Astrocyte (in vitro differentiated cells and primary cell): ENCODE results near the gene VPS13C. TPM values are rescaled to one million over a fixed set of nuclear protein-coding genes. Genes with fewer than 3 reads are reported as not detected.

Source experiments
- DNase-seq: peaks from one replicate; pipeline ENCODE4 v3.0.0-alpha.2; 2010; ENCODE audit warnings: low read depth
- FAIRE-seq: peaks from 2 replicates; lab custom pipeline; 2011; peaks lifted over from hg19 to GRCh38; lab: Jason Lieb, UNC
- H2AFZ ChIP-seq: 2 replicates; pipeline ENCODE4 v1.6.0; 2012; ENCODE audit warnings: low read depth, low read length, inconsistent platforms
- H3K27ac ChIP-seq: 2 replicates; pipeline ENCODE4 v1.5.1; 2011; ENCODE audit warnings: low read depth, low read length, inconsistent platforms
- H3K27me3 ChIP-seq: 2 replicates; pipeline ENCODE4 v1.6.0; 2011; ENCODE audit warnings: low read length, inconsistent platforms; ENCODE audit not compliant: insufficient read depth
- H3K36me3 ChIP-seq: 2 replicates; pipeline ENCODE4 v1.5.1; 2011; ENCODE audit warnings: low read length, inconsistent platforms; ENCODE audit not compliant: insufficient read depth
- H3K4me1 ChIP-seq: 2 replicates; pipeline ENCODE4 v1.5.1; 2011; ENCODE audit warnings: low read length, inconsistent platforms; ENCODE audit not compliant: insufficient read depth
- H3K4me2 ChIP-seq: 2 replicates; pipeline ENCODE4 v1.6.0; 2012; ENCODE audit warnings: low read length, inconsistent platforms
- H3K4me3 ChIP-seq: 2 replicates; pipeline ENCODE4 v1.5.1; 2011; ENCODE audit warnings: low read depth, mild to moderate bottlenecking, low read length, inconsistent platforms; ENCODE audit not compliant: insufficient read depth
- H3K79me2 ChIP-seq: 2 replicates; pipeline ENCODE4 v1.6.0; 2012; ENCODE audit warnings: mild to moderate bottlenecking, low read length, inconsistent platforms; ENCODE audit not compliant: insufficient read depth
- H3K9ac ChIP-seq: 2 replicates; pipeline ENCODE4 v1.6.0; 2012; ENCODE audit warnings: mild to moderate bottlenecking, low read length, inconsistent platforms
- H3K9me3 ChIP-seq: 2 replicates; pipeline ENCODE4 v1.5.1; 2012; ENCODE audit warnings: low read depth, mild to moderate bottlenecking, low read length, inconsistent platforms; ENCODE audit not compliant: insufficient read depth
- H4K20me1 ChIP-seq: 2 replicates; pipeline ENCODE4 v1.6.0; 2012; ENCODE audit warnings: low read length, inconsistent platforms; ENCODE audit not compliant: insufficient read depth
- H3K27ac Mint-ChIP-seq: one replicate; pipeline ENCODE4 v1.8.0; 2021; ENCODE audit warnings: mild to moderate bottlenecking, mixed read lengths; ENCODE audit not compliant: unreplicated experiment
- H3K27me3 Mint-ChIP-seq: one replicate; pipeline ENCODE4 v1.8.0; 2021; ENCODE audit warnings: low read depth, mixed read lengths; ENCODE audit not compliant: unreplicated experiment
- H3K36me3 Mint-ChIP-seq: one replicate; pipeline ENCODE4 v1.8.0; 2021; ENCODE audit warnings: low read depth, mixed read lengths; ENCODE audit not compliant: unreplicated experiment
- H3K4me1 Mint-ChIP-seq: one replicate; pipeline ENCODE4 v1.8.0; 2021; ENCODE audit warnings: low read depth, mixed read lengths; ENCODE audit not compliant: unreplicated experiment
- H3K4me3 Mint-ChIP-seq: one replicate; pipeline ENCODE4 v1.8.0; 2021; ENCODE audit warnings: mild to moderate bottlenecking, moderate library complexity, mixed read lengths; ENCODE audit not compliant: unreplicated experiment
- H3K9me3 Mint-ChIP-seq: one replicate; pipeline ENCODE4 v1.8.0; 2021; ENCODE audit warnings: mild to moderate bottlenecking, mixed read lengths; ENCODE audit not compliant: unreplicated experiment
- EZH2 ChIP-seq: IDR thresholded peaks from 2 replicates; pipeline ENCODE4 v1.6.1; 2012; ENCODE audit warnings: mild to moderate bottlenecking, low read length, inconsistent platforms; ENCODE audit not compliant: insufficient read depth
- total RNA-seq: library from RNA; stranded (reverse); gene quantifications from 2 replicates; pipeline ENCODE4 v1.2.1, GENCODE V29; 2021
- TF ChIP-seq, protein P1 (sequence below): IDR thresholded peaks from 2 replicates; pipeline ENCODE4 v1.5.1; 2011; ENCODE audit warnings: low read depth, mild to moderate bottlenecking, inconsistent platforms, low read length, moderate library complexity; ENCODE audit not compliant: insufficient read depth

Gene VPS13C
- total RNA-seq, 1 donor from 2014 or later = 35.4 TPM

DNA sequence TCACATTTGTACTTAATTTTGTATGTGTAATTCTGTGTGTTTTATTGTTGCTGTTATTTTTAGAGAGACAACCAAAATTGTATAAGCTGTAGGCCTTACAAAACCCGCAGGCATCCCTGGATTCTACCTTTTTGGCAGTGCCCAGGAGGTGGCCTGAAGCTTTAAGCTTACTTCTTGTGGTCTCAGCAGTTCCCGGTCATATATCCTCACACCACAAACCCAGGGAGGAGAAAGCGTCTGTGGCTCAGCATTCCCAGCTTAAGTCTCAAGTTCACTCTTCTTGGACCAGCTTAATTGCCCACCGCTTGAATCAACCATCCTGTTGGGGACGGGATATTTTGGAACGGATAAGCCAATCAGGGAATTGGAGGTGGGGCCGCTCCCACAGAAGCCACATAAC, 43.2 kb upstream of the VPS13C start:
- no peak overlapping the region for H3K27ac ChIP-seq
- H3K4me2 ChIP-seq = no peak overlapping the region
- no peak overlapping the region for H2AFZ ChIP-seq
- no peaks in the 10 kb centered on the region for H4K20me1 ChIP-seq
- Mint-ChIP-seq H3K27me3 (no peaks in the 10 kb centered on the region), H3K36me3 (no peaks in the 10 kb centered on the region), H3K9me3 (peaks cover 2% of the 10 kb centered on the region), H3K27ac (peak overlapping the region; percentile 7), H3K4me3 (no peak overlapping the region), H3K4me1 (peaks cover 9% of the 10 kb centered on the region)
- H3K4me3 ChIP-seq = no peak overlapping the region
- H3K9me3 ChIP-seq = no peaks in the 10 kb centered on the region
- TF ChIP-seq, protein P1, sequence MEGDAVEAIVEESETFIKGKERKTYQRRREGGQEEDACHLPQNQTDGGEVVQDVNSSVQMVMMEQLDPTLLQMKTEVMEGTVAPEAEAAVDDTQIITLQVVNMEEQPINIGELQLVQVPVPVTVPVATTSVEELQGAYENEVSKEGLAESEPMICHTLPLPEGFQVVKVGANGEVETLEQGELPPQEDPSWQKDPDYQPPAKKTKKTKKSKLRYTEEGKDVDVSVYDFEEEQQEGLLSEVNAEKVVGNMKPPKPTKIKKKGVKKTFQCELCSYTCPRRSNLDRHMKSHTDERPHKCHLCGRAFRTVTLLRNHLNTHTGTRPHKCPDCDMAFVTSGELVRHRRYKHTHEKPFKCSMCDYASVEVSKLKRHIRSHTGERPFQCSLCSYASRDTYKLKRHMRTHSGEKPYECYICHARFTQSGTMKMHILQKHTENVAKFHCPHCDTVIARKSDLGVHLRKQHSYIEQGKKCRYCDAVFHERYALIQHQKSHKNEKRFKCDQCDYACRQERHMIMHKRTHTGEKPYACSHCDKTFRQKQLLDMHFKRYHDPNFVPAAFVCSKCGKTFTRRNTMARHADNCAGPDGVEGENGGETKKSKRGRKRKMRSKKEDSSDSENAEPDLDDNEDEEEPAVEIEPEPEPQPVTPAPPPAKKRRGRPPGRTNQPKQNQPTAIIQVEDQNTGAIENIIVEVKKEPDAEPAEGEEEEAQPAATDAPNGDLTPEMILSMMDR = no peak
- no peak for TF ChIP-seq EZH2
- H3K27me3 ChIP-seq = no peaks in the 10 kb centered on the region
- H3K4me1 ChIP-seq = no peaks in the 10 kb centered on the region
- no peaks in the 10 kb centered on the region for H3K36me3 ChIP-seq
- DNase-seq = no peak
- FAIRE-seq = no peak
- no peaks in the 10 kb centered on the region for H3K79me2 ChIP-seq
- no peak overlapping the region for H3K9ac ChIP-seq

DNA sequence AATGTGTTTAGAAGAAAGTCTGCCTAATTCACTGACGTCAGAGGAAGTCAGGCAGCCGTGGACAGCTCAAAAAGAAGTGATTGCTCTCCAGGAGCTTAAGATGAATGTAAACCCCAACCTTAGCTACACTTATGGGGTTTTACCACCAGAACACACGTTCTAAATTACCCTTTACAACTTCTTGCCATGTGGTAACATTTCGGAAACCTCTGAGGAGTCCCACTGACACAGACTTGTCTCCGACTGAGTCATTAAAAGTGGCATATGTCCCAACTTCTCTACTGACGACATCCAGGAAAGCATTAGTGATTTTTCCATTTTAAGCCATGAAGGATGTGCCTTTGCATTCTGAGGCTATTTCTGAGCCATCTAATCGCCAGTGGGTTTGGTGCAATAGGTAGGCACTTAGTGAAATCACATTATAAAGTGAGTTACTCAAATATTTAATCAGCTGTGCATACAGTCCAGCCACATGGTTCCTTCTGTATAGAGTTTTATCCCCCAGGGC, 38.9 kb upstream of the VPS13C start:
- H3K4me2 ChIP-seq = no peak overlapping the region
- no peaks in the 10 kb centered on the region for H3K27me3 ChIP-seq
- TF ChIP-seq, protein P1 = no peak
- H3K27ac ChIP-seq = no peak overlapping the region
- no peaks in the 10 kb centered on the region for H4K20me1 ChIP-seq
- DNase-seq (peak; percentile 27), FAIRE-seq (peak; percentile 94)
- Mint-ChIP-seq H3K4me3 (no peak overlapping the region), H3K9me3 (no peaks in the 10 kb centered on the region), H3K27ac (no peak overlapping the region), H3K27me3 (peaks cover 2% of the 10 kb centered on the region), H3K4me1 (no peaks in the 10 kb centered on the region), H3K36me3 (no peaks in the 10 kb centered on the region)
- H3K9ac ChIP-seq = no peak overlapping the region
- H3K4me3 ChIP-seq = no peak overlapping the region
- H3K4me1 ChIP-seq = no peaks in the 10 kb centered on the region
- no peak overlapping the region for H2AFZ ChIP-seq
- H3K36me3 ChIP-seq = no peaks in the 10 kb centered on the region
- no peaks in the 10 kb centered on the region for H3K9me3 ChIP-seq
- H3K79me2 ChIP-seq = no peaks in the 10 kb centered on the region

DNA sequence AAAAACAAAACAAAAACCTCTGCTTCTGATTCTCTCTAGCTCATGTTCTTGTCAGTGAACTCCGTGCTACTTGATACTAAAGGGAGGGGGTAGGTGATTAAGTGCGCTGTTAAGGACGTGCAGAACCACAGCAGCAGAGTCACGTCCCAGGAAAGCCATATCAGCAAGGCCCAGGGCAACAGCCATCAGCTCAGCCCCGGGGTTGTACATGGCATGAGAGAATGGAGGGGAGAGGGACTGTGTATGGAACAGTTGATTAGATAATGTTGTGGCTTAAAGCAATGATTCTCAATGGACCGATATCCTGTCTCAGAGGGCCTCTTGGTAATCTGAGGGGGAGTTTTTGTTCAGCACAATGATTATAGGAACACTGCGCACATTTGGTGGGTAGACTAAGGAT, 34.1 kb upstream of the VPS13C start:
- Mint-ChIP-seq H3K27me3 (peaks cover 2% of the 10 kb centered on the region), H3K27ac (no peak overlapping the region), H3K4me1 (no peaks in the 10 kb centered on the region), H3K4me3 (no peak overlapping the region), H3K36me3 (no peaks in the 10 kb centered on the region), H3K9me3 (no peaks in the 10 kb centered on the region)
- Histone ChIP-seq H4K20me1 (no peaks in the 10 kb centered on the region), H3K9me3 (no peaks in the 10 kb centered on the region), H3K79me2 (no peaks in the 10 kb centered on the region), H3K27ac (no peak overlapping the region), H3K27me3 (no peaks in the 10 kb centered on the region), H3K4me3 (no peak overlapping the region), H2AFZ (no peak overlapping the region), H3K4me1 (no peaks in the 10 kb centered on the region), H3K9ac (no peak overlapping the region), H3K4me2 (no peak overlapping the region), H3K36me3 (no peaks in the 10 kb centered on the region)
- TF ChIP-seq, protein P1 = no peak
- TF ChIP-seq EZH2 = no peak
- FAIRE-seq (no peak), DNase-seq (no peak)
